GM06990 (cell line): ENCODE measurements around the gene DUSP18.
"Not testable (repeated sequence)": the region's sequence is repeated elsewhere in the genome, so short reads cannot be mapped to it uniquely, and the experiment has no call there.

ENCODE experiments used
- DNase-seq: peaks from one replicate; pipeline ENCODE4 v3.0.0-alpha.2; 2011; ENCODE audit not compliant: insufficient read length; ENCODE audit errors: extremely low read depth
- H3K27me3 ChIP-seq: replicated peaks from 2 replicates; pipeline ENCODE4 v1.6.0; 2011; ENCODE audit warnings: low read length; ENCODE audit not compliant: control insufficient read depth, insufficient read depth
- H3K36me3 ChIP-seq: 2 replicates; pipeline ENCODE4 v1.5.1; 2011; ENCODE audit warnings: low read length; ENCODE audit not compliant: control insufficient read depth, insufficient read depth
- H3K4me3 ChIP-seq: replicated peaks from 2 replicates; pipeline ENCODE4 v1.5.1; 2011; ENCODE audit warnings: low read depth, mild to moderate bottlenecking, control low read depth, low read length
- CTCF ChIP-seq: IDR thresholded peaks from 2 replicates; pipeline ENCODE4 v1.5.1; 2011; ENCODE audit warnings: low read length, control low read depth, mild to moderate bottlenecking, inconsistent platforms; ENCODE audit not compliant: insufficient read depth, poor library complexity, severe bottlenecking

DUSP18 gene

GRCh38 chr22:30685178-30685577 lies 17.5 kb upstream of the DUSP18 start:
- no peak for TF ChIP-seq CTCF
- Histone ChIP-seq H3K4me3 (no peak overlapping the region), H3K36me3 (no peaks in the 10 kb centered on the region), H3K27me3 (no peaks in the 10 kb centered on the region)
- no peak for DNase-seq

- Histone ChIP-seq H3K4me3 (no peak overlapping the region), H3K36me3 (no peaks in the 10 kb centered on the region), H3K27me3 (no peaks in the 10 kb centered on the region)
- DNase-seq = no peak
- no peak for TF ChIP-seq CTCF
These were observed 14.2 kb upstream of the DUSP18 start for GRCh38 chr22:30681831-30682230.

GRCh38 chr22:30680991-30681770 lies 13.5 kb upstream of the DUSP18 start:
- no peak for TF ChIP-seq CTCF
- Histone ChIP-seq H3K27me3 (no peaks in the 10 kb centered on the region), H3K36me3 (no peaks in the 10 kb centered on the region), H3K4me3 (no peak overlapping the region)
- no peak for DNase-seq

- not testable (repeated sequence) for H3K36me3 ChIP-seq, DNase-seq, H3K4me3 ChIP-seq, H3K27me3 ChIP-seq
These were observed 12.4 kb upstream of the DUSP18 start for GRCh38 chr22:30679895-30680690.

GRCh38 chr22:30676565-30676964 lies 8.9 kb upstream of the DUSP18 start:
- not testable (repeated sequence) for DNase-seq, H3K4me3 ChIP-seq, H3K36me3 ChIP-seq, H3K27me3 ChIP-seq

DNA sequence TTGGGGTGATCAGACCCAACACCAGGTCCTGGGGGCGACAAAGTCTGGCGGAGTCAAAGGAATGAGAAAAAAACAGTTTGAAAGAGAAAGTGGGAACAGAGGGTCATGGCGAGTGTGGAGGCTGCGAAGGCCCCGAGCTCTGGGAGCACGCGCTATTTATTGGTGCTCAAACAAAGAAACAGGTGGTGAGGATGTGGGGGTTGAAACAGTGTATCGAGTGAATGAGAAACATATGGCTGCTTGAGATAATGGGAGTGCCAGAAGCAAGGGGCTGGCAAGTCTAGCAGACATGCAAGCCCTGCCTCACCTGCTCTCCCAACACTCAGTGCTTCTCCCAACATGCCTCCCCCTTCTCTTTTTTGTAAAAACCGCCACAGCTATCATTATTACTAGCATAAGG lies 7.8 kb upstream of the DUSP18 start:
- TF ChIP-seq CTCF = no peak
- no peak overlapping the region for H3K4me3 ChIP-seq
- DNase-seq = no peak
- H3K27me3 ChIP-seq = no peaks in the 10 kb centered on the region
- no peaks in the 10 kb centered on the region for H3K36me3 ChIP-seq
